OCI-LY7 (cell line): ENCODE measurements around the gene NDUFA13. TPM values are rescaled to one million over a fixed set of nuclear protein-coding genes. Genes with fewer than 3 reads are reported as not detected.

Experiments used
- BruUV-seq: library from RNA; stranded (reverse); fragments of 400-500 nt; replicated peaks from 2 replicates; lab custom pipeline; 2021; lab: Mats Ljungman, UMichigan
- CTCF ChIA-PET: fragments of 300-600 bp; sonication (Branson Sonifier 250); formaldehyde crosslinking; loops from one replicate; lab custom pipeline; 2022; ENCODE audit warnings: antibody characterized with exemption; ENCODE audit not compliant: unreplicated experiment; lab: Charles Lee
- POLR2A ChIA-PET: fragments of 300-600 bp; sonication (Branson Sonifier 250); formaldehyde crosslinking; loops from one replicate; lab custom pipeline; 2022; ENCODE audit warnings: antibody characterized with exemption; lab: Charles Lee
- DNase-seq: peaks from one replicate; pipeline ENCODE4 v3.0.0-alpha.2; 2015; ENCODE audit warnings: low spot score
- H2AFZ ChIP-seq: fragments of 200-600 bp; sonication (generic), shearing (Covaris generic); 2 replicates; pipeline ENCODE4 v1.6.1; 2014; ENCODE audit warnings: mild to moderate bottlenecking, antibody characterized with exemption, low read length, moderate library complexity
- H3K27ac ChIP-seq: fragments of 200-600 bp; sonication (generic); 2 replicates; pipeline ENCODE4 v1.5.1; 2014; ENCODE audit warnings: mixed run types, low read depth, mild to moderate bottlenecking, moderate library complexity, low read length, inconsistent platforms; ENCODE audit not compliant: poor library complexity, severe bottlenecking
- H3K36me3 ChIP-seq: fragments of 200-600 bp; sonication (generic); 2 replicates; pipeline ENCODE4 v1.6.1; 2014; ENCODE audit warnings: mild to moderate bottlenecking, antibody characterized with exemption, low read length, moderate library complexity, mixed read lengths; ENCODE audit not compliant: insufficient read depth
- H3K4me1 ChIP-seq: fragments of 200-600 bp; sonication (generic); 2 replicates; pipeline ENCODE4 v1.5.1; 2014; ENCODE audit warnings: mild to moderate bottlenecking, low read length; ENCODE audit not compliant: insufficient read depth, poor library complexity, severe bottlenecking
- H3K4me2 ChIP-seq: fragments of 200-600 bp; sonication (generic); 2 replicates; pipeline ENCODE4 v1.6.1; 2014; ENCODE audit warnings: mild to moderate bottlenecking, low read length
- H3K4me3 ChIP-seq: fragments of 200-600 bp; sonication (generic); 2 replicates; pipeline ENCODE4 v1.5.1; 2014; ENCODE audit warnings: mild to moderate bottlenecking, low read depth, low read length; ENCODE audit not compliant: poor library complexity, severe bottlenecking
- H3K79me2 ChIP-seq: fragments of 200-600 bp; sonication (generic); 2 replicates; pipeline ENCODE4 v1.6.1; 2016; ENCODE audit warnings: low read depth, mild to moderate bottlenecking, low read length, moderate library complexity, mixed read lengths; ENCODE audit not compliant: insufficient read depth
- H3K9me2 ChIP-seq: fragments of 200-600 bp; sonication (generic); 2 replicates; pipeline ENCODE4 v1.6.1; 2016; ENCODE audit warnings: mild to moderate bottlenecking, low read length, mixed read lengths; ENCODE audit not compliant: insufficient read depth
- H3K9me3 ChIP-seq: fragments of 200-600 bp; sonication (generic); 2 replicates; pipeline ENCODE4 v1.6.1; 2014; ENCODE audit warnings: mild to moderate bottlenecking, mixed run types, low read length, mixed read lengths
- H4K20me1 ChIP-seq: fragments of 200-600 bp; sonication (generic); 2 replicates; pipeline ENCODE4 v1.6.1; 2014; ENCODE audit warnings: mild to moderate bottlenecking, antibody characterized with exemption, low read length, moderate library complexity, mixed read lengths; ENCODE audit not compliant: insufficient read depth
- CTCF ChIP-seq: fragments of 200-600 bp; sonication (generic); conservative IDR thresholded peaks from 2 replicates; pipeline ENCODE4 v1.5.1; 2014; ENCODE audit warnings: mild to moderate bottlenecking, antibody characterized with exemption, low read length, moderate library complexity, mixed read lengths
- EZH2phosphoT487 ChIP-seq: fragments of 200-600 bp; sonication (generic); IDR thresholded peaks from 2 replicates; pipeline ENCODE4 v1.6.1; 2018; ENCODE audit warnings: low read depth, borderline replicate concordance, mild to moderate bottlenecking, mixed run types, antibody characterized with exemption, low read length, moderate library complexity, mixed read lengths
- intact Hi-C: fragments of 100-400 bp; cut with micrococcal nuclease; formaldehyde crosslinking; loops from one replicate; pipeline ENCODE4 v1.10.0; 2022; ENCODE audit not compliant: unreplicated experiment
- total RNA-seq, 2 experiments: library from RNA; depleted of rRNA in 1 of 2; stranded (reverse); fragments of >200 nt in 1 of 2; shearing (Covaris generic) in 1 of 2; gene quantifications; 2 replicates each; pipeline ENCODE4 v1.2.3, GENCODE V29; 2014 to 2022

The NDUFA13 gene
- total RNA-seq, 2 experiments from 2014 or later = 275 to 429 TPM

GRCh38 chr19:19534556-19535265 is 18.7 kb downstream of the NDUFA13 start:
- Histone ChIP-seq H3K9me2 (no peaks in the 10 kb centered on the region), H2AFZ (no peak overlapping the region), H3K36me3 (peaks cover 18% of the 10 kb centered on the region; the same call in 1 of the 2 replicates), H3K27ac (no peak overlapping the region), H3K4me2 (no peak overlapping the region), H4K20me1 (no peaks in the 10 kb centered on the region), H3K4me3 (no peak overlapping the region), H3K9me3 (no peaks in the 10 kb centered on the region), H3K4me1 (peaks cover 8% of the 10 kb centered on the region), H3K79me2 (no peaks in the 10 kb centered on the region)
- no TSS peak for BruUV-seq
- no peak for TF ChIP-seq CTCF
- ChIA-PET CTCF (no interaction called here), POLR2A (interaction anchor here (0.7 kb wide), 2 partner anchors 498 to 1628 kb away, joined by 3 read pairs; no protein-coding TSS in a partner anchor)
- intact Hi-C loops = loop anchor here (10.0 kb wide), 1 partner anchor 210 kb away; no protein-coding TSS in a partner anchor
- DNase-seq = no peak

- Histone ChIP-seq H3K4me2 (no peak overlapping the region), H3K9me2 (no peaks in the 10 kb centered on the region), H3K27ac (no peak overlapping the region), H3K9me3 (no peaks in the 10 kb centered on the region), H2AFZ (no peak overlapping the region), H3K4me1 (peaks cover 9% of the 10 kb centered on the region), H3K36me3 (peaks cover 16% of the 10 kb centered on the region; the same call in 1 of the 2 replicates), H4K20me1 (no peaks in the 10 kb centered on the region), H3K4me3 (no peak overlapping the region), H3K79me2 (no peaks in the 10 kb centered on the region)
- BruUV-seq = no TSS peak
- intact Hi-C loops = loop anchor here (10.0 kb wide), 1 partner anchor 209 kb away; no protein-coding TSS in a partner anchor
- CTCF ChIA-PET = no interaction called here
- POLR2A ChIA-PET = interaction anchor here (0.7 kb wide), 2 partner anchors 499 to 1627 kb away, joined by 3 read pairs; no protein-coding TSS in a partner anchor
- TF ChIP-seq EZH2phosphoT487 = no peak
- no peak for TF ChIP-seq CTCF
- DNase-seq = no peak
These were observed 19.5 kb downstream of the NDUFA13 start for GRCh38 chr19:19535311-19536191.
